ENCODE results near the gene RNU5B-1.

The RNU5B-1 gene

DNA sequence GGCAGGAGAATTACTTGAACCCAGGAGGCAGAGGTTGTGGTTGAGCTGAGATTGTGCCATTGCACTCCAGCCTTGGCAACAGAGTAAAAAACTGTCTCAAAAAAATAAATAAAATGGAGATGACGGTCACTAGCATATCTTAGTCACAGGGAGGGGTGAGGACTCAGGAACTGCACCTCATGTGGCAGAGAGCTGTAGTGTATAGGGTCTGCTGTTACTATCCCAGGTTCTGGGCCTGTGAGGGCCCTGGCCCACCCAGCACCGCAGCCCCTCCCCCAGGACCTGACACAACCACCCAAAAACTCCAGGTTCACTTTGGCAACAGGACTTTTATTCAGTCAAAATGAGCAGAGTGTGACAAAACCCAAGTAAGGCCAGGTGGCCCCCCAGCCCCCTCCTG lies 22.3 kb downstream of the RNU5B-1 start (continued):
- TF ChIP-seq, protein P1, sequence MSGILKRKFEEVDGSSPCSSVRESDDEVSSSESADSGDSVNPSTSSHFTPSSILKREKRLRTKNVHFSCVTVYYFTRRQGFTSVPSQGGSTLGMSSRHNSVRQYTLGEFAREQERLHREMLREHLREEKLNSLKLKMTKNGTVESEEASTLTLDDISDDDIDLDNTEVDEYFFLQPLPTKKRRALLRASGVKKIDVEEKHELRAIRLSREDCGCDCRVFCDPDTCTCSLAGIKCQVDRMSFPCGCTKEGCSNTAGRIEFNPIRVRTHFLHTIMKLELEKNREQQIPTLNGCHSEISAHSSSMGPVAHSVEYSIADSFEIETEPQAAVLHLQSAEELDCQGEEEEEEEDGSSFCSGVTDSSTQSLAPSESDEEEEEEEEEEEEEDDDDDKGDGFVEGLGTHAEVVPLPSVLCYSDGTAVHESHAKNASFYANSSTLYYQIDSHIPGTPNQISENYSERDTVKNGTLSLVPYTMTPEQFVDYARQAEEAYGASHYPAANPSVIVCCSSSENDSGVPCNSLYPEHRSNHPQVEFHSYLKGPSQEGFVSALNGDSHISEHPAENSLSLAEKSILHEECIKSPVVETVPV (CRISPR knock-in tag; IDR thresholded peaks at IDR 0.05) = no peak
- TF ChIP-seq CSDC2 (CRISPR knock-in tag; IDR thresholded peaks at IDR 0.05) = no peak

DNA sequence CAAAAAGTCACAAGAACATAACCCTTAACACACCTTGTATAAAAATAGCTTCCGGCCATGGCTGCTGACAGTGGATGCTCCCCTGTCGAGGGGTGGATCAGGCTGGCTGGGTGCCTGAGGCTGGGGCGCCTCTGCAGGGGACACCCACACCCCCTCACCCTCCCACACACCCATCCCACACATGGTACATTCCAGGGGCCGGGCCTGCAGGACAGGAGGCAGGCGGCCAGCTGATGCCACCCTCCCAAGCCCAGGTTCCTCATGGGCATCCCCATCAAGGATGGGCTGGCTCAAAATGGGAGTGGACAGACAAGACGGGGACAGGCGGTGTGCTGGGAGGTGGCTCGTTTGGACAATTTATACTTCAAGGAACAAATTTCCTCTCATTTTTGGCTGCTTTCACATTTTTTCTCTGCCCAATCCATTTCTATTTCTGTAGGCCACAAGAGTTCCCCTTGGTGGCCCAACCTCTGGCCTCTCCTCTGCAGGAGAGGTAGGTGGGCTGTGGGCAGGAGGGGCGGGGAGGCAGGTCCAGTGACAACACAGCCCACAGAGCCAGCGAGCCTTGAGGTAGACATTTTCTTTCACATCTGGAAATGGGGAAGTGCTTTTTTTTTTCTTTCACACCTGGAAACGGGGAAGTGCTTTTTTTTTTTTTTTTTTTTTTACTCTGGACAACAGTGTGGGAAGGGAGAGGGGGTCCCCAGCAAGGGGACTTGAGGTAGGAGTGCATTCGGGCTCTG lies 23.3 kb downstream of the RNU5B-1 start:
- ATAC-seq = no peak
- TF ChIP-seq OSR1 (CRISPR knock-in tag; IDR thresholded peaks at IDR 0.05) (no peak), TOX (CRISPR knock-in tag; IDR thresholded peaks at IDR 0.05; ENCODE audit: borderline replicate concordance) (no peak), PPARA (CRISPR knock-in tag; IDR thresholded peaks at IDR 0.05; ENCODE audit: borderline replicate concordance) (no peak), ZNF565 (CRISPR knock-in tag; conservative IDR thresholded peaks at IDR 0.05; ENCODE audit: low read depth) (no peak), ZFP3 (CRISPR knock-in tag; IDR thresholded peaks at IDR 0.05) (no peak), BACH2 (CRISPR knock-in tag; IDR thresholded peaks at IDR 0.05; ENCODE audit: borderline replicate concordance) (no peak), CSDC2 (CRISPR knock-in tag; IDR thresholded peaks at IDR 0.05) (no peak), ARNTL (CRISPR knock-in tag; IDR thresholded peaks at IDR 0.05; ENCODE audit: borderline replicate concordance, low read depth) (no peak), ZNF70 (CRISPR knock-in tag; IDR thresholded peaks at IDR 0.05) (no peak), RARB (CRISPR knock-in tag; IDR thresholded peaks at IDR 0.05) (no peak)
- TF ChIP-seq, protein P2, sequence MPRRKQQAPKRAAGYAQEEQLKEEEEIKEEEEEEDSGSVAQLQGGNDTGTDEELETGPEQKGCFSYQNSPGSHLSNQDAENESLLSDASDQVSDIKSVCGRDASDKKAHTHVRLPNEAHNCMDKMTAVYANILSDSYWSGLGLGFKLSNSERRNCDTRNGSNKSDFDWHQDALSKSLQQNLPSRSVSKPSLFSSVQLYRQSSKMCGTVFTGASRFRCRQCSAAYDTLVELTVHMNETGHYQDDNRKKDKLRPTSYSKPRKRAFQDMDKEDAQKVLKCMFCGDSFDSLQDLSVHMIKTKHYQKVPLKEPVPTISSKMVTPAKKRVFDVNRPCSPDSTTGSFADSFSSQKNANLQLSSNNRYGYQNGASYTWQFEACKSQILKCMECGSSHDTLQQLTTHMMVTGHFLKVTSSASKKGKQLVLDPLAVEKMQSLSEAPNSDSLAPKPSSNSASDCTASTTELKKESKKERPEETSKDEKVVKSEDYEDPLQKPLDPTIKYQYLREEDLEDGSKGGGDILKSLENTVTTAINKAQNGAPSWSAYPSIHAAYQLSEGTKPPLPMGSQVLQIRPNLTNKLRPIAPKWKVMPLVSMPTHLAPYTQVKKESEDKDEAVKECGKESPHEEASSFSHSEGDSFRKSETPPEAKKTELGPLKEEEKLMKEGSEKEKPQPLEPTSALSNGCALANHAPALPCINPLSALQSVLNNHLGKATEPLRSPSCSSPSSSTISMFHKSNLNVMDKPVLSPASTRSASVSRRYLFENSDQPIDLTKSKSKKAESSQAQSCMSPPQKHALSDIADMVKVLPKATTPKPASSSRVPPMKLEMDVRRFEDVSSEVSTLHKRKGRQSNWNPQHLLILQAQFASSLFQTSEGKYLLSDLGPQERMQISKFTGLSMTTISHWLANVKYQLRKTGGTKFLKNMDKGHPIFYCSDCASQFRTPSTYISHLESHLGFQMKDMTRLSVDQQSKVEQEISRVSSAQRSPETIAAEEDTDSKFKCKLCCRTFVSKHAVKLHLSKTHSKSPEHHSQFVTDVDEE (CRISPR knock-in tag; IDR thresholded peaks at IDR 0.05) = no peak
- TF ChIP-seq, protein P3, sequence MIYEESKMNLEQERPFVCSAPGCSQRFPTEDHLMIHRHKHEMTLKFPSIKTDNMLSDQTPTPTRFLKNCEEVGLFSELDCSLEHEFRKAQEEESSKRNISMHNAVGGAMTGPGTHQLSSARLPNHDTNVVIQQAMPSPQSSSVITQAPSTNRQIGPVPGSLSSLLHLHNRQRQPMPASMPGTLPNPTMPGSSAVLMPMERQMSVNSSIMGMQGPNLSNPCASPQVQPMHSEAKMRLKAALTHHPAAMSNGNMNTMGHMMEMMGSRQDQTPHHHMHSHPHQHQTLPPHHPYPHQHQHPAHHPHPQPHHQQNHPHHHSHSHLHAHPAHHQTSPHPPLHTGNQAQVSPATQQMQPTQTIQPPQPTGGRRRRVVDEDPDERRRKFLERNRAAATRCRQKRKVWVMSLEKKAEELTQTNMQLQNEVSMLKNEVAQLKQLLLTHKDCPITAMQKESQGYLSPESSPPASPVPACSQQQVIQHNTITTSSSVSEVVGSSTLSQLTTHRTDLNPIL (CRISPR knock-in tag; IDR thresholded peaks at IDR 0.05; ENCODE audit: low read depth) = no peak

DNA sequence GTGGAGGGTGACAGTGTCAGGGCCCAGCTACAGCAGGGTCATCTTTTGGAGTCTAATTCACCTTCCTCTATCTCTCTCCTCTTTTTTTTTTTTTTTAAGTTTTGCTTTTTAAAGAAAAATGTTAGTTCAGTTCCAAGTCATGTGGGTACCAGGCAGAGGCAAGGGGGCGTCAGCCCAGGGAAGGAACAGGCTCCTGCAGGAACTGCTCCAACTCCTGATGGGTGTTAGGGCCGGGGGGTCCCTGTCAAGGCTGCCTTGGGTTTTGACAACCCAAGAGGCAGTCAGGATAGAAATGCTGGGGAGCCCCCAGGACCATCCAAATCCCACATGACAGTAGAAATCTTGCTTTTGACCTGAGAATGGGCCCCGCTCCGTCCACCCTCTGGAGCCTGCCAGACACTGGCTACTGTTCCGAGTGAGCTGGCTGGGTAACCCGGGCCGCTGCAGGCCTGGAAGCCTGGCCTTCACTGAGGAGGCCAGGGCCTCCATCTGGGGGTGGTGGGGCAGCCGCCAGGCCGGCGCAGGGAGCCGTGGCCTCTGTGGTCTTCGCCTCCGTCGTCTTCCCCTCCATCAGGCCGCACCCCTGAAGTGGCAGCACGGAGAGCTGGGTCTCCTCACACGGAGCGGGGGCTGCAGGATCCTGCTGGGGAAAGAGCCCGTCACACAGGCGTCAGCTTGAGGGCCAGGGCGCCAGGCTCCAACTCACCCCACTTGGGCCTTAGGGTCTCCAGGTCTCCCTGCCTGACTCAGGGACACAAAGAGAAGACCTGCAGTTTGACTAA lies 24.2 kb downstream of the RNU5B-1 start:
- ATAC-seq = no peak
- TF ChIP-seq ZNF8 (CRISPR knock-in tag; IDR thresholded peaks at IDR 0.05) (no peak), ZFP30 (CRISPR knock-in tag; IDR thresholded peaks at IDR 0.05) (no peak), BACH2 (CRISPR knock-in tag; IDR thresholded peaks at IDR 0.05; ENCODE audit: borderline replicate concordance) (no peak), SNAI2 (CRISPR knock-in tag; IDR thresholded peaks at IDR 0.05) (no peak), ZNF70 (CRISPR knock-in tag; IDR thresholded peaks at IDR 0.05) (no peak), RARB (CRISPR knock-in tag; IDR thresholded peaks at IDR 0.05) (no peak), OSR1 (CRISPR knock-in tag; IDR thresholded peaks at IDR 0.05) (no peak), TOX (CRISPR knock-in tag; IDR thresholded peaks at IDR 0.05; ENCODE audit: borderline replicate concordance) (no peak), ISL1 (CRISPR knock-in tag; IDR thresholded peaks at IDR 0.05) (no peak), ESRRG (CRISPR knock-in tag; IDR thresholded peaks at IDR 0.05) (no peak)
- TF ChIP-seq, protein P4, sequence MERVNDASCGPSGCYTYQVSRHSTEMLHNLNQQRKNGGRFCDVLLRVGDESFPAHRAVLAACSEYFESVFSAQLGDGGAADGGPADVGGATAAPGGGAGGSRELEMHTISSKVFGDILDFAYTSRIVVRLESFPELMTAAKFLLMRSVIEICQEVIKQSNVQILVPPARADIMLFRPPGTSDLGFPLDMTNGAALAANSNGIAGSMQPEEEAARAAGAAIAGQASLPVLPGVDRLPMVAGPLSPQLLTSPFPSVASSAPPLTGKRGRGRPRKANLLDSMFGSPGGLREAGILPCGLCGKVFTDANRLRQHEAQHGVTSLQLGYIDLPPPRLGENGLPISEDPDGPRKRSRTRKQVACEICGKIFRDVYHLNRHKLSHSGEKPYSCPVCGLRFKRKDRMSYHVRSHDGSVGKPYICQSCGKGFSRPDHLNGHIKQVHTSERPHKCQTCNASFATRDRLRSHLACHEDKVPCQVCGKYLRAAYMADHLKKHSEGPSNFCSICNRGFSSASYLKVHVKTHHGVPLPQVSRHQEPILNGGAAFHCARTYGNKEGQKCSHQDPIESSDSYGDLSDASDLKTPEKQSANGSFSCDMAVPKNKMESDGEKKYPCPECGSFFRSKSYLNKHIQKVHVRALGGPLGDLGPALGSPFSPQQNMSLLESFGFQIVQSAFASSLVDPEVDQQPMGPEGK (CRISPR knock-in tag; IDR thresholded peaks at IDR 0.05; ENCODE audit: borderline replicate concordance) = no peak
- TF ChIP-seq, protein P1 (CRISPR knock-in tag; IDR thresholded peaks at IDR 0.05) = no peak

All from SK-N-SH treated with all-trans-retinoic acid at 6 μM for 48 hours (cell line).